Mesenchymal stem cell (in vitro differentiated cells and primary cell): ENCODE measurements around the gene CARD11.

Source experiments
- DNase-seq: peaks from one replicate; pipeline ENCODE4 v3.0.0-alpha.2; 2013
- H2AFZ ChIP-seq: one replicate; pipeline ENCODE4 v1.6.1; 2013; ENCODE audit warnings: low read depth, mild to moderate bottlenecking, control low read depth, inconsistent platforms, low read length, moderate library complexity
- H2AK5ac ChIP-seq: 2 replicates; pipeline ENCODE4 v1.6.1; 2013; ENCODE audit warnings: low read length, moderate library complexity, mild to moderate bottlenecking, inconsistent platforms; ENCODE audit not compliant: severe bottlenecking
- H2BK120ac ChIP-seq: one replicate; pipeline ENCODE4 v1.6.1; 2013; ENCODE audit warnings: low read depth, mild to moderate bottlenecking, inconsistent platforms, low read length, moderate library complexity
- H2BK12ac ChIP-seq, 2 experiments: one replicate each; pipeline ENCODE4 v1.6.1; 2013; ENCODE audit warnings: inconsistent platforms in 2 of 2, low read length in 2 of 2, mild to moderate bottlenecking in 2 of 2, moderate library complexity in 2 of 2, control low read depth in 1 of 2
- H2BK15ac ChIP-seq: one replicate; pipeline ENCODE4 v1.6.1; 2013; ENCODE audit warnings: mild to moderate bottlenecking, low read depth, inconsistent platforms; ENCODE audit not compliant: poor library complexity, severe bottlenecking
- H2BK5ac ChIP-seq: 2 replicates; pipeline ENCODE4 v1.6.1; 2013; ENCODE audit warnings: low read depth, mild to moderate bottlenecking, low read length, control low read depth, inconsistent platforms; ENCODE audit not compliant: poor library complexity, severe bottlenecking
- H3K14ac ChIP-seq, 2 experiments: one replicate each; pipeline ENCODE4 v1.6.1; 2013; ENCODE audit warnings: inconsistent platforms in 2 of 2, low read length in 2 of 2, control low read depth in 1 of 2, mild to moderate bottlenecking in 1 of 2, moderate library complexity in 1 of 2
- H3K18ac ChIP-seq, 2 experiments: one replicate each; pipeline ENCODE4 v1.6.1; 2013; ENCODE audit warnings: inconsistent platforms in 2 of 2, low read length in 2 of 2, control low read depth in 1 of 2, low read depth in 1 of 2, mild to moderate bottlenecking in 1 of 2
- H3K23ac ChIP-seq, 2 experiments: one replicate each; pipeline ENCODE4 v1.6.1; 2013; ENCODE audit warnings: inconsistent platforms in 2 of 2, low read length in 2 of 2, mild to moderate bottlenecking in 2 of 2, moderate library complexity in 2 of 2, control low read depth in 1 of 2
- H3K27ac ChIP-seq: 2 replicates; pipeline ENCODE4 v1.5.1; 2013; ENCODE audit warnings: mild to moderate bottlenecking, moderate library complexity, low read length, control low read depth, inconsistent platforms; ENCODE audit not compliant: poor library complexity, severe bottlenecking
- H3K27me3 ChIP-seq, 2 experiments: 2 replicates each; pipeline versions ENCODE4 v1.6.1 to v1.7.0; 2013; ENCODE audit warnings: low read length in 2 of 2, mild to moderate bottlenecking in 2 of 2, moderate library complexity in 2 of 2, control low read depth in 1 of 2, inconsistent platforms in 1 of 2; ENCODE audit not compliant: control insufficient read depth in 1 of 2, insufficient read depth in 1 of 2
- H3K36me3 ChIP-seq, 2 experiments: 2 replicates each; pipeline versions ENCODE4 v1.6.1 to v1.7.0; 2013; ENCODE audit warnings: low read length in 2 of 2, control low read depth in 1 of 2, inconsistent platforms in 1 of 2, low read depth in 1 of 2, mild to moderate bottlenecking in 1 of 2; ENCODE audit not compliant: insufficient read depth in 2 of 2, control insufficient read depth in 1 of 2
- H3K4ac ChIP-seq, 2 experiments: one replicate each; pipeline ENCODE4 v1.6.1; 2013; ENCODE audit warnings: inconsistent platforms in 2 of 2, low read length in 2 of 2, mild to moderate bottlenecking in 2 of 2, moderate library complexity in 2 of 2, control low read depth in 1 of 2, low read depth in 1 of 2
- H3K4me1 ChIP-seq: 2 replicates; pipeline ENCODE4 v1.6.1; 2013; ENCODE audit warnings: low read depth, low read length, control low read depth; ENCODE audit not compliant: control insufficient read depth, insufficient read depth
- H3K4me2 ChIP-seq: 2 replicates; pipeline ENCODE4 v1.6.1; 2013; ENCODE audit warnings: low read length, mild to moderate bottlenecking, inconsistent platforms; ENCODE audit not compliant: poor library complexity, severe bottlenecking
- H3K4me3 ChIP-seq, 2 experiments: 2 replicates each; pipeline versions ENCODE4 v1.5.1 to v1.7.0; 2013; ENCODE audit warnings: low read length in 2 of 2, mild to moderate bottlenecking in 2 of 2, control low read depth in 1 of 2, low read depth in 1 of 2; ENCODE audit not compliant: insufficient read depth in 1 of 2
- H3K79me1 ChIP-seq: replicated peaks from 2 replicates; pipeline ENCODE4 v1.6.1; 2013; ENCODE audit warnings: mild to moderate bottlenecking, control low read depth, low read length, inconsistent platforms; ENCODE audit not compliant: poor library complexity, severe bottlenecking
- H3K9ac ChIP-seq: 2 replicates; pipeline ENCODE4 v1.7.0; 2013; ENCODE audit warnings: mild to moderate bottlenecking, low read length, moderate library complexity
- H3K9me3 ChIP-seq: 2 replicates; pipeline ENCODE4 v1.7.0; 2013; ENCODE audit warnings: mild to moderate bottlenecking, low read length; ENCODE audit not compliant: control insufficient read depth
- H4K8ac ChIP-seq: one replicate; pipeline ENCODE4 v1.6.1; 2013; ENCODE audit warnings: inconsistent platforms, mild to moderate bottlenecking, low read length, moderate library complexity
- H4K91ac ChIP-seq: one replicate; pipeline ENCODE4 v1.6.1; 2013; ENCODE audit warnings: mild to moderate bottlenecking, low read length, inconsistent platforms
- WGBS: methylation state at CpG from one replicate; pipeline ENCODE4 v1.1.7; 2013; ENCODE audit warnings: mixed read lengths; 5-methylcytosine and 5-hydroxymethylcytosine counted together

CARD11 gene

DNA sequence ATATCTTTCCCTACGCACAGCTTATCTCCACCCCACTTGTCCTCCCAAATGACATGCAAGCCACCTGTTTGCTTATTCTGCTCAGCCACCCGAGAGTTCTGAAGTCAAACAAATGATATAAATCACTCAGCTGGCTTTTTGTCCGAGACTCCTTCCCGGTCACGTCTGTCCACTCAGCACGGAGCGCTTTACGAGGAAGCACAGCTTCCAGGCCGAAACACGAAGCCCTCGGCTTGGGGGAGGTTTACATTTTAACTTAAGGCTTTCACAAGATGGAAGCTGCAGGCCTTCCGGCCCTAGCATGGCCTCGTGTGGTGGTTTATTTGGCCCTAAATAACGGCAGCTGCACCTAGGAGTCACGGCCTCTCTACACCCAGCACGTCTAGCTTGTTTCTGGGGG lies 139.5 kb downstream of the CARD11 start:
- 85% methylated on average over 16 of the region's 16 CpGs for WGBS
- no peak overlapping the region for H3K27ac ChIP-seq

DNA sequence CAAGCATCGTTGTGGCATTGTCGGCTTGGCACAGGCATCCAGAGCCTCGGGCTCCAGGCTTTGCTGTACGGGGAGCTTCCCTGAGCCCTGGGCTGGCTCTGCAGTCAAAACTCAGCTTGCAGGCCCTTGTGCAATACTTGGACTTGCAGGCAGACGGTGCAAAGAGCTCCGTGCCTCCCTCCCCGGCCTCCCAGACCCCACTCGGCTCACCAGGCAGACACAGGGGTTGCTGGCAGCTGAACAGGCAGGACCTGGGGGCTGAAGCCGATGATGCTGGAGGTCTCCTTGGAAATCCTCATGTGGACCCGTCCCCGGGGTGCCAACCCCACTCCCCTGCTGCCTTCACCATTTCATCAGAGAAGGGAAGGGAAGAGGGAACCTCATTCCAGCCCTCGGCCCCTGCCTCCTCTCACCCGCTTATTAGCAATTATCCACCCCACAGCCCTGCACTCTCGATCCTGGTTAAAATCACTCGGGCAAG lies 139.9 kb downstream of the CARD11 start:
- Histone ChIP-seq H3K23ac (no peak overlapping the region), H3K9me3 (peaks cover 6% of the 10 kb centered on the region), H3K79me1 (no peaks in the 10 kb centered on the region), H2BK15ac (no peak overlapping the region), H3K27ac (no peak overlapping the region), H2BK5ac (no peak overlapping the region), H2AFZ (no peak overlapping the region), H3K4me1 (no peaks in the 10 kb centered on the region), H3K14ac (no peak overlapping the region), H3K9ac (no peak overlapping the region), H3K4ac (no peak overlapping the region), H2BK120ac (no peak overlapping the region), H3K4me3 (no peak overlapping the region), H3K27me3 (peaks cover 0 to 21% of the 10 kb centered on the region in 2 experiments), H3K36me3 (no peaks in the 10 kb centered on the region), H2BK12ac (no peak overlapping the region), H3K18ac (no peak overlapping the region), H2AK5ac (no peak overlapping the region), H4K91ac (no peak overlapping the region), H3K4me2 (no peak overlapping the region), H4K8ac (no peak overlapping the region)
- no peak for DNase-seq
- 81% methylated on average over 14 of the region's 15 CpGs for WGBS

More for the DNA sequence above, 139.5 kb downstream of the CARD11 start:
- Histone ChIP-seq H3K4me3 (no peak overlapping the region), H2BK12ac (no peak overlapping the region), H3K9me3 (peaks cover 6% of the 10 kb centered on the region), H2BK5ac (no peak overlapping the region), H3K4me2 (no peak overlapping the region), H2AK5ac (no peak overlapping the region), H2BK120ac (no peak overlapping the region), H2AFZ (no peak overlapping the region), H4K91ac (no peak overlapping the region), H3K23ac (no peak overlapping the region), H3K4ac (no peak overlapping the region), H3K9ac (no peak overlapping the region), H3K14ac (no peak overlapping the region), H4K8ac (no peak overlapping the region), H3K36me3 (no peaks in the 10 kb centered on the region), H3K27me3 (peaks cover 0 to 21% of the 10 kb centered on the region in 2 experiments), H2BK15ac (no peak overlapping the region), H3K4me1 (no peaks in the 10 kb centered on the region), H3K79me1 (no peaks in the 10 kb centered on the region), H3K18ac (no peak overlapping the region)
- DNase-seq, result no peak

- no peak overlapping the region for H2BK12ac ChIP-seq
- H3K36me3 ChIP-seq, result no peaks in the 10 kb centered on the region
- H3K9me3 ChIP-seq, result no peaks in the 10 kb centered on the region
- H3K79me1 ChIP-seq, result no peaks in the 10 kb centered on the region
- WGBS, result 90% methylated on average over 13 of the region's 13 CpGs
- H3K4me2 ChIP-seq, result no peak overlapping the region
- DNase-seq, result no peak
- H4K8ac ChIP-seq, result no peak overlapping the region
- H2AFZ ChIP-seq, result no peak overlapping the region
- no peak overlapping the region for H2AK5ac ChIP-seq
- H3K9ac ChIP-seq, result no peak overlapping the region
- no peak overlapping the region for H2BK120ac ChIP-seq
- no peak overlapping the region for H4K91ac ChIP-seq
- no peaks in the 10 kb centered on the region for H3K4me1 ChIP-seq
- H3K23ac ChIP-seq, result no peak overlapping the region
- no peak overlapping the region for H3K18ac ChIP-seq
- H3K27me3 ChIP-seq, result peaks cover 0 to 26% of the 10 kb centered on the region in 2 experiments
- no peak overlapping the region for H2BK15ac ChIP-seq
- peak overlapping the region in 1 of 2 experiments; percentile 35 for H3K14ac ChIP-seq
- H3K4me3 ChIP-seq, result no peak overlapping the region
- no peak overlapping the region for H3K4ac ChIP-seq
- H2BK5ac ChIP-seq, result no peak overlapping the region
- H3K27ac ChIP-seq, result no peak overlapping the region
These were observed 146.6 kb downstream of the CARD11 start for GRCh38 chr7:2897023-2897422.

DNA sequence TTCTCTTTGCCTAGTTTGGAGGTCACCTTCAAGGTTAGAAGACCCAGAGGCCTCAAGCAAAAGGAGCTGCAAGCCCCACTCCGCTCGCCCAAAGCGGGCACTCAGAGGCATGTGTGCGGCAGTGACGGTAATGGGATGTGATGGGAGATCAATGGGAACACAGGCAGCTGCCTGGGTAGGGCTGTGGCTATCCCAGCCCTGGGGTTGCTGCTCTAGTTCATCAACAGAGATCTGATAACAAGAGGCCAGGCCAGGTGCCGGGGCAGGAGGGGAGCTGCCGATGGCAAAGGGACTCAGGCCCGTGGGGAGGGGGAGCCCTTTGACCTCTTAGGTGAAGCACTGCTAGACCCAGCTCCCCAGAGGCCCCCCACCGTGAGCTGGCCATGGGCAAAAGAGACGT lies 147.5 kb downstream of the CARD11 start:
- no peak overlapping the region for H3K4ac ChIP-seq
- H3K14ac ChIP-seq, result no peak overlapping the region
- H3K9ac ChIP-seq, result no peak overlapping the region
- DNase-seq, result no peak
- H3K4me1 ChIP-seq, result no peaks in the 10 kb centered on the region
- H4K8ac ChIP-seq, result no peak overlapping the region
- H3K18ac ChIP-seq, result no peak overlapping the region
- WGBS, result 92% methylated on average over 9 of the region's 10 CpGs
- no peaks in the 10 kb centered on the region for H3K79me1 ChIP-seq
- H2BK120ac ChIP-seq, result no peak overlapping the region
- H3K36me3 ChIP-seq, result no peaks in the 10 kb centered on the region
- H3K9me3 ChIP-seq, result no peaks in the 10 kb centered on the region
- no peak overlapping the region for H2AFZ ChIP-seq
- no peak overlapping the region for H3K23ac ChIP-seq
- H2BK12ac ChIP-seq, result no peak overlapping the region
- no peak overlapping the region for H2AK5ac ChIP-seq
- no peak overlapping the region for H2BK15ac ChIP-seq
- no peak overlapping the region for H3K27ac ChIP-seq
- H3K4me2 ChIP-seq, result no peak overlapping the region
- no peak overlapping the region for H3K4me3 ChIP-seq
- H2BK5ac ChIP-seq, result no peak overlapping the region
- no peak overlapping the region for H4K91ac ChIP-seq
- peaks cover 0 to 26% of the 10 kb centered on the region in 2 experiments for H3K27me3 ChIP-seq
